ENCODE results near the gene VDAC2.

Gene VDAC2

DNA sequence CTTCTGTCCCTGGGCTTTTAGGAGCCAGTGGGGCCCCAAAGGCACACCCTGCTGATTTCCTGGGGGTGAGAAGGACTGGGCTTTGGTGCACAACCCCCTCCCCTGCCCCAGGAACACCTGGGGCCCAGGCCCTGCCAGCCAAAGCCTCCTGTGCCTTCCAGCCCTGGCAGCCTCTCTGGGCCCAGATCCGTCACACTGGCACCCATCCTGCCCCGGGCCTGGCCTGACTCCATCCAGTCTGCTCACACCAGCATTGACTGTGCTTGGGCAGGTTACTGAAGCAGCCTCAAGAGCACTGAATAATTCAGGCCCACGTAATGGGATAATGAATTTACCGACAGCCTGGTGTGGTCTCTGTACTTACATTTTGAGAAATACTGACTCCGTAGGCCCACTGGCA, 37.2 kb downstream of the VDAC2 start:
- Histone ChIP-seq H3K36me3 (no peaks in the 10 kb centered on the region), H3K4me1 (ENCODE audit: control insufficient read depth in 1 of 2, insufficient read depth in 1 of 2, low read depth in 1 of 2, low read length in 1 of 2) (no peaks in the 10 kb centered on the region), H3K27ac (no peak overlapping the region), H3K27me3 (no peaks in the 10 kb centered on the region), H3K9me3 (no peaks in the 10 kb centered on the region), H3K4me3 (ENCODE audit: low read depth in 1 of 2, low read length in 1 of 2) (no peak overlapping the region)
- TF ChIP-seq, protein P1, sequence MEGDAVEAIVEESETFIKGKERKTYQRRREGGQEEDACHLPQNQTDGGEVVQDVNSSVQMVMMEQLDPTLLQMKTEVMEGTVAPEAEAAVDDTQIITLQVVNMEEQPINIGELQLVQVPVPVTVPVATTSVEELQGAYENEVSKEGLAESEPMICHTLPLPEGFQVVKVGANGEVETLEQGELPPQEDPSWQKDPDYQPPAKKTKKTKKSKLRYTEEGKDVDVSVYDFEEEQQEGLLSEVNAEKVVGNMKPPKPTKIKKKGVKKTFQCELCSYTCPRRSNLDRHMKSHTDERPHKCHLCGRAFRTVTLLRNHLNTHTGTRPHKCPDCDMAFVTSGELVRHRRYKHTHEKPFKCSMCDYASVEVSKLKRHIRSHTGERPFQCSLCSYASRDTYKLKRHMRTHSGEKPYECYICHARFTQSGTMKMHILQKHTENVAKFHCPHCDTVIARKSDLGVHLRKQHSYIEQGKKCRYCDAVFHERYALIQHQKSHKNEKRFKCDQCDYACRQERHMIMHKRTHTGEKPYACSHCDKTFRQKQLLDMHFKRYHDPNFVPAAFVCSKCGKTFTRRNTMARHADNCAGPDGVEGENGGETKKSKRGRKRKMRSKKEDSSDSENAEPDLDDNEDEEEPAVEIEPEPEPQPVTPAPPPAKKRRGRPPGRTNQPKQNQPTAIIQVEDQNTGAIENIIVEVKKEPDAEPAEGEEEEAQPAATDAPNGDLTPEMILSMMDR (IDR thresholded peaks at IDR 0.05), result no peak

DNA sequence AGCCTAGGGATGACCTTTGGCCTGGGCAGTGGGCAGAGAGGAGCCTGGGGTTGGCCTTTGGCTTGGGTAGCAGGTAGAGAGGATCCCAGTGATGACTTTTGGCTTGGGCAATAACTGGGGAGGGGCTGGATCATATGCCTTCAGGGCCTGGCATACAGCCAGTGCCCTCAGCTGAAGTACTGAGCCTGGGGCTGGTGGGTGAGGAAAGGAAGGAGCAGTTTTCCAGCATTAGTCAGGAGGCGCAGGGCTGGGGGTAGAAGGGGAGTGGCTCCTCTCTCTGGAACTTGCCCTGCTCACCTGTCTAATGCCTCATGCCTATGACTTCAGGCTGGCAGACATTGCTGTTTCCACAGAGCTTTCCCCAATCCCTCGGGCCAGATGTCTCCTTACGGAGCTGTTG, 40.3 kb downstream of the VDAC2 start:
- no peaks in the 10 kb centered on the region for H3K36me3 ChIP-seq
- H3K9me3 ChIP-seq, result peaks cover 6% of the 10 kb centered on the region
- no peak overlapping the region for H3K27ac ChIP-seq
- H3K4me3 ChIP-seq (ENCODE audit: low read depth in 1 of 2, low read length in 1 of 2), result no peak overlapping the region
- TF ChIP-seq, protein P1 (IDR thresholded peaks at IDR 0.05), result no peak
- no peaks in the 10 kb centered on the region for H3K4me1 ChIP-seq (ENCODE audit: control insufficient read depth in 1 of 2, insufficient read depth in 1 of 2, low read depth in 1 of 2, low read length in 1 of 2)
- no peaks in the 10 kb centered on the region for H3K27me3 ChIP-seq

DNA sequence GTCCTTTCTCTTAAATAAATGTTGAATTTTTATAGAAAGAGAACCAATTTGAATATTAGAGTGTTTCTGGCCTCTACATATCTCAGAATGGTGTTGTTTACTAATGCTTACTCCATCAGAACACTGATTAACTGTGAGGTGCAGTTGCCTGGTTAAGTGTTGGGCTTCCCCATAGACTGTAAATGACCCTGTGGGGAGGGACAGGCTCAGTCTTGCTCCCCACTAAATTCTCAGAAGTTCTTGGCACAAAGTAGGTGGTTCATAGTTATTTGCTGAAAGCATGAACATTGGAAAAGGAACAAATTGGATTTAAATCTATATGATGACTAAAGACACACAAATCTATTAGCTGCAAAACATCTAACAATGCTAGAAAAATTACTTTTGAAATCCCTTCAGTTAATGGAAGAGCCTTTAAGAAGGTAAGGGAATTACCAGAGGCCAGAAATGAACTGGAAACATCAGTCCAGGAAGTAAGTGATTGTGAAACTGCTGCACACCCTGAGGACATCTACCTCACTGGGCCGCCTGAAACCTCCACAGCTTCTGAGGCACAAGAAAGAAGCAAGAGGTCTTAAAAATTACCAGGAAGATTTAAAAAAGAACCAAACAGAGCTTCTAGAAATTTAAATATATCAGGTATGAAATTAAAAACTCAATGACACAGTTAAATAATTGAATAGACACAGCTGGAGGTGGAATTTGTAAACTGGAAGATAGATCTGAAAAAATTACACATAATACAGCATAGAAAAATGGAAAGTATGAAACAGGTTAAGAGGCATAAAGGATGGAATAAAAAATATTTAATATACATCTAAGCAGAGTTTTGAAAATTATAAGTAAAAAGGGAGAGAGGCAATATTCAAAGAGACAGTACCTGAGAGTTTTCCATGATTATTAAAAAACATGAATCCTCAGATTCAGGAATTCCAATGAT, 43.0 kb downstream of the VDAC2 start:
- Histone ChIP-seq H3K27ac (no peak overlapping the region), H3K27me3 (no peaks in the 10 kb centered on the region), H3K4me1 (ENCODE audit: control insufficient read depth in 1 of 2, insufficient read depth in 1 of 2, low read depth in 1 of 2, low read length in 1 of 2) (no peaks in the 10 kb centered on the region), H3K4me3 (ENCODE audit: low read depth in 1 of 2, low read length in 1 of 2) (no peak overlapping the region), H3K9me3 (peaks cover 6% of the 10 kb centered on the region), H3K36me3 (no peaks in the 10 kb centered on the region)
- TF ChIP-seq, protein P1 (IDR thresholded peaks at IDR 0.05), result no peak

DNA sequence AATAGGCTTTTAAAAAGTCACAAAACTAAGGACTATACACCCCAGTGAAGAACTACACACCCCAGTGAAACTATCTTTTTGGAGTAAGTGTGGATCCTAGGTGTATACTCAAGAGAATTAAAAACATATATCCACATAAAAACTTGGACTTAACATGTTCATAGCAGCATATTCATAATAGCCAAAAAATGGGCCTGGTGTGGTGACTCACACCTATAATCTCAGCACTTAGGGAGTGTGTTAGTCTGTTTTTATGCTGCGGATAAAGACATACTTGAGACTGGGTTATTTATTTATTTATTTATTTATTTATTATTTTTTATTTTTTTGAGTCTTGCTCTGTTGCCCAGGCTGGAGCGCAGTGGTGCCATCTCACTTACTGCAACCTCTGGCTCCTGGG, 44.1 kb downstream of the VDAC2 start:
- no peak overlapping the region for H3K27ac ChIP-seq
- TF ChIP-seq, protein P1 (IDR thresholded peaks at IDR 0.05), result no peak
- no peaks in the 10 kb centered on the region for H3K4me1 ChIP-seq (ENCODE audit: control insufficient read depth in 1 of 2, insufficient read depth in 1 of 2, low read depth in 1 of 2, low read length in 1 of 2)
- peaks cover 6% of the 10 kb centered on the region for H3K9me3 ChIP-seq
- H3K4me3 ChIP-seq (ENCODE audit: low read depth in 1 of 2, low read length in 1 of 2), result no peak overlapping the region
- no peaks in the 10 kb centered on the region for H3K36me3 ChIP-seq
- H3K27me3 ChIP-seq, result no peaks in the 10 kb centered on the region

DNA sequence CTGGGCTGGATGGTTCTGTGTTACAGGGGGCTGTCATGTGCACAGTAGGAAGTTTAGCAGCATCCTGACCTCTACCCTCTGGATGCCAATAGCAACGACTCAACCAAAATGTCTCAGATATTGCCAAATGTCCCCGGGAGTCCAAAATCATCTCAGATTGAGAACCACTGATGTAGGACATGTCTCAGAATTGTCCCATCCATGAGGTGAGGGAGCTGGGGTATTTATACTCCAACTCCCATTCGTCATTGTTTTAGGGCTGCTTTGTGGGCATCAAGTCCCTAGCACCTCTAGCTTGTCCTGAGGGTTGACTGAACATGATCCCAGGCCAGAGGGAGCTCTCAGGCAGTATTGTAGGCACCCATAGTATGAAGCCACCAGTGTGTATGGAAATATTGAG, 50.4 kb downstream of the VDAC2 start:
- TF ChIP-seq, protein P1 (IDR thresholded peaks at IDR 0.05), result no peak
- H3K27ac ChIP-seq, result no peak overlapping the region
- no peak overlapping the region for H3K4me3 ChIP-seq (ENCODE audit: low read depth in 1 of 2, low read length in 1 of 2)
- no peaks in the 10 kb centered on the region for H3K4me1 ChIP-seq (ENCODE audit: control insufficient read depth in 1 of 2, insufficient read depth in 1 of 2, low read depth in 1 of 2, low read length in 1 of 2)
- H3K9me3 ChIP-seq, result no peaks in the 10 kb centered on the region
- no peaks in the 10 kb centered on the region for H3K27me3 ChIP-seq
- H3K36me3 ChIP-seq, result no peaks in the 10 kb centered on the region
